ENCODE measurements around the gene KDM4C.

DNA sequence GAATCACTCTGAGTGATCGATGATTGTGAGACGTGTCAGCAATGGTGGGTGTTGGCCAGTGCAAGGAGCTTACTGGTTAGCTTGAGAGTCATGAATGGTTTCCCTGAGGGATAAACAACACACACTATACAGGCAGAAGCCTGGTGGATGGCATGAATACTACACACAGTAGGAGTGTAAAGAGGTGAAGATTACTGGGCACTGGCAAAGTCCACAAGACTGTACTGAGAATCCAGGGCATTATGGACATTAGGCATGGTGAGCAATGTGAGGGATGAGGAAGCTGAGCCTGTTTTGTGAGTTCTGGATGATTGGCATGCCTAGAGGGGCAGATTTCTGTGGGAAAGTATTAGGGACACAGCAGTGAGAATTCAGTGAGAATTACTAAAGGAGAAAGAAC is 71.3 kb downstream of the KDM4C start:
- TF ChIP-seq, protein P1, sequence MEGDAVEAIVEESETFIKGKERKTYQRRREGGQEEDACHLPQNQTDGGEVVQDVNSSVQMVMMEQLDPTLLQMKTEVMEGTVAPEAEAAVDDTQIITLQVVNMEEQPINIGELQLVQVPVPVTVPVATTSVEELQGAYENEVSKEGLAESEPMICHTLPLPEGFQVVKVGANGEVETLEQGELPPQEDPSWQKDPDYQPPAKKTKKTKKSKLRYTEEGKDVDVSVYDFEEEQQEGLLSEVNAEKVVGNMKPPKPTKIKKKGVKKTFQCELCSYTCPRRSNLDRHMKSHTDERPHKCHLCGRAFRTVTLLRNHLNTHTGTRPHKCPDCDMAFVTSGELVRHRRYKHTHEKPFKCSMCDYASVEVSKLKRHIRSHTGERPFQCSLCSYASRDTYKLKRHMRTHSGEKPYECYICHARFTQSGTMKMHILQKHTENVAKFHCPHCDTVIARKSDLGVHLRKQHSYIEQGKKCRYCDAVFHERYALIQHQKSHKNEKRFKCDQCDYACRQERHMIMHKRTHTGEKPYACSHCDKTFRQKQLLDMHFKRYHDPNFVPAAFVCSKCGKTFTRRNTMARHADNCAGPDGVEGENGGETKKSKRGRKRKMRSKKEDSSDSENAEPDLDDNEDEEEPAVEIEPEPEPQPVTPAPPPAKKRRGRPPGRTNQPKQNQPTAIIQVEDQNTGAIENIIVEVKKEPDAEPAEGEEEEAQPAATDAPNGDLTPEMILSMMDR (IDR thresholded peaks at IDR 0.05; ENCODE audit: insufficient read depth, low read depth, low read length): peak; percentile 9
- TF ChIP-seq EZH2 (IDR thresholded peaks at IDR 0.05; ENCODE audit: insufficient read depth, low read length): no peak
